Tibial artery (tissue), 4 donors: ENCODE measurements around the gene BRCA2.

ENCODE experiments used
- DNase-seq, 2 donors: peaks; one replicate each; pipeline ENCODE4 v3.0.0-alpha.2; 2019
- H3K27ac ChIP-seq, 2 donors: fragments of 200-600 bp; sonication (generic) in 1 of 2; 1 replicate in 1 of 2; 2 replicates in 1 of 2; pipeline ENCODE4 v1.5.1; 2018 to 2019; ENCODE audit warnings: mild to moderate bottlenecking in 1 of 2
- H3K27me3 ChIP-seq, 2 donors: fragments of 200-600 bp; sonication (generic) in 1 of 2; one replicate each; pipeline versions ENCODE4 v1.5.1 to v1.6.0; 2016 to 2019
- H3K36me3 ChIP-seq, 3 donors: fragments of 200-600 bp; sonication (generic) in 2 of 3; one replicate each; pipeline ENCODE4 v1.5.1; 2016 to 2019; ENCODE audit warnings: mild to moderate bottlenecking in 2 of 3
- H3K4me1 ChIP-seq, 4 donors: fragments of 200-600 bp; sonication (generic) in 2 of 4; 1 replicate in 3 of 4; 2 replicates in 1 of 4; pipeline ENCODE4 v1.5.1; 2016 to 2019
- H3K4me3 ChIP-seq, 2 donors: fragments of 200-600 bp; sonication (generic) in 1 of 2; 1 replicate in 1 of 2; 2 replicates in 1 of 2; pipeline ENCODE4 v1.5.1; 2018 to 2019; ENCODE audit warnings: mild to moderate bottlenecking in 2 of 2
- H3K9me3 ChIP-seq, 3 donors: fragments of 200-600 bp; sonication (generic) in 1 of 3; one replicate each; pipeline ENCODE4 v1.5.1; 2016 to 2019
- CTCF ChIP-seq, 2 experiments: fragments of 200-600 bp in 1 of 2; fragments of 450-650 bp in 1 of 2; IDR thresholded peaks; one replicate each; pipeline ENCODE4 v1.5.1; 2017 to 2019; ENCODE audit warnings: antibody characterized with exemption in 2 of 2, mild to moderate bottlenecking in 1 of 2, moderate library complexity in 1 of 2
- intact Hi-C: fragments of 100-400 bp; cut with DNase I; formaldehyde crosslinking; loops from one replicate; pipeline ENCODE4 v1.15.0; 2023; ENCODE audit warnings: low total_unique reads

Gene BRCA2

GRCh38 chr13:32426990-32427851 lies 111.9 kb downstream of the BRCA2 start:
- Histone ChIP-seq H3K36me3 (peaks cover 0 to 6% (median 0%) of the 10 kb centered on the region in 3 donors), H3K4me3 (peak overlapping the region; percentile 76 to 81), H3K9me3 (no peaks in the 10 kb centered on the region), H3K4me1 (peaks cover 0 to 25% (median 17%) of the 10 kb centered on the region in 4 donors), H3K27me3 (no peaks in the 10 kb centered on the region), H3K27ac (peak overlapping the region; percentile 94 to 98)
- intact Hi-C loops: loop anchor here (5.0 kb wide), 1 partner anchor 110 kb away; the partner anchor contains the start of gene N4BP2L2
- TF ChIP-seq CTCF (IDR thresholded peaks at IDR 0.05): no peak
- DNase-seq: peak; percentile 61 to 80

- H3K27ac ChIP-seq: peak within 1 kb of the TSS; percentile 94 to 98
- H3K4me3 ChIP-seq: peak within 1 kb of the TSS; percentile 76 to 81
- peaks cover 0 to 25% (median 17%) of the 10 kb centered on the region in 4 donors for H3K4me1 ChIP-seq
Observed at GRCh38 chr13:32427852-32428580, 112.7 kb downstream of the BRCA2 start, which contains the start of gene N4BP2L1. Gene N4BP2L1 (minus strand): TSS chr13:32428130. CDS start chr13:32428082, 48 bp downstream.

GRCh38 chr13:32428581-32429432 lies 113.5 kb downstream of the BRCA2 start:
- Histone ChIP-seq H3K36me3 (peaks cover 0 to 6% (median 0%) of the 10 kb centered on the region in 3 donors), H3K4me3 (peak overlapping the region; percentile 76 to 81), H3K27ac (peak overlapping the region; percentile 94 to 98), H3K27me3 (no peaks in the 10 kb centered on the region), H3K9me3 (no peaks in the 10 kb centered on the region), H3K4me1 (peaks cover 0 to 25% (median 17%) of the 10 kb centered on the region in 4 donors)
- intact Hi-C loops: loop anchor here (5.0 kb wide), 1 partner anchor 108 kb away; the partner anchor contains the start of gene N4BP2L2
- TF ChIP-seq CTCF (IDR thresholded peaks at IDR 0.05): no peak
- no peak for DNase-seq

More at GRCh38 chr13:32427852-32428580, 112.7 kb downstream of the BRCA2 start, which contains the start of gene N4BP2L1:
- no peak for TF ChIP-seq CTCF (IDR thresholded peaks at IDR 0.05)
- H3K9me3 ChIP-seq: no peaks in the 10 kb centered on the region
- DNase-seq: peak; percentile 82 to 92
- no peaks in the 10 kb centered on the region for H3K27me3 ChIP-seq
- intact Hi-C loops: loop anchor here (5.0 kb wide), 1 partner anchor 109 kb away; the partner anchor contains the start of gene N4BP2L2
- H3K36me3 ChIP-seq: peaks cover 0 to 6% (median 0%) of the 10 kb centered on the region in 3 donors

- peaks cover 0 to 25% (median 17%) of the 10 kb centered on the region in 4 donors for H3K4me1 ChIP-seq
- H3K27me3 ChIP-seq: no peaks in the 10 kb centered on the region
- no peak overlapping the region for H3K4me3 ChIP-seq
- peak overlapping the region; percentile 94 to 98 for H3K27ac ChIP-seq
- intact Hi-C loops: loop anchor here (5.0 kb wide), 1 partner anchor 108 kb away; the partner anchor contains the start of gene N4BP2L2
- no peaks in the 10 kb centered on the region for H3K36me3 ChIP-seq
- no peak for DNase-seq
- TF ChIP-seq CTCF (IDR thresholded peaks at IDR 0.05): no peak
- no peaks in the 10 kb centered on the region for H3K9me3 ChIP-seq
Observed at GRCh38 chr13:32429433-32429909, 114.2 kb downstream of the BRCA2 start.
